GM12878 (cell line): Measurements from ENCODE around the gene SLC7A1. TPM values are rescaled to one million over a fixed set of nuclear protein-coding genes. Genes with fewer than 3 reads are reported as not detected.

Experiments
- ATAC-seq: fragments of 200-7000 bp; cut with Tn5 transposase; 3 replicates; pipeline ENCODE4 v1.9.1; 2020; ENCODE audit warnings: mild to moderate bottlenecking, moderate library complexity
- BruUV-seq: library from RNA; stranded (reverse); fragments of 400-500 nt; replicated peaks from 2 replicates; lab custom pipeline; 2021; lab: Mats Ljungman, UMichigan
- CTCF ChIA-PET: fragments of 300-600 bp; sonication (Branson Sonifier 250); formaldehyde crosslinking; extraction: SDS; loops from one replicate; lab custom pipeline; 2021; ENCODE audit warnings: inconsistent platforms; lab: Yijun Ruan, JAX
- POLR2A ChIA-PET: fragments of 350-600 bp; formaldehyde crosslinking; extraction: SDS; loops from one replicate; lab custom pipeline; 2021; ENCODE audit warnings: inconsistent platforms; lab: Charles Lee
- RAD21 ChIA-PET: fragments of 300-600 bp; sonication (Branson Sonifier 250); formaldehyde crosslinking; loops from one replicate; lab custom pipeline; 2023; ENCODE audit warnings: antibody characterized with exemption; ENCODE audit not compliant: unreplicated experiment; lab: Charles Lee
- SMC1A ChIA-PET: fragments of 300-600 bp; sonication (Branson Sonifier 250); formaldehyde crosslinking; loops from one replicate; lab custom pipeline; 2023; ENCODE audit not compliant: unreplicated experiment, uncharacterized antibody; lab: Charles Lee
- DNase-seq: peaks from one replicate; pipeline ENCODE4 v3.0.0-alpha.2; 2011; ENCODE audit warnings: low read depth, low spot score
- FAIRE-seq: peaks from 3 replicates; lab custom pipeline; 2011; peaks lifted over from hg19 to GRCh38; lab: Jason Lieb, UNC
- H2AFZ ChIP-seq: 2 replicates; pipeline ENCODE4 v1.6.0; 2011; ENCODE audit warnings: low read depth, low read length, control low read depth; ENCODE audit not compliant: control insufficient read depth
- H3K27ac ChIP-seq: 2 replicates; pipeline ENCODE4 v1.5.1; 2011; ENCODE audit warnings: control low read depth; ENCODE audit not compliant: control insufficient read depth, insufficient read depth
- H3K27me3 ChIP-seq, 2 experiments: replicated peaks in 1 of 2; 2 replicates each; pipeline versions ENCODE4 v1.6.0 to v1.6.1; 2011; ENCODE audit warnings: low read length in 1 of 2; ENCODE audit not compliant: control insufficient read depth in 2 of 2, insufficient read depth in 2 of 2
- H3K36me3 ChIP-seq, 2 experiments: 2 replicates each; pipeline ENCODE4 v1.5.1; 2011; ENCODE audit warnings: low read length in 1 of 2; ENCODE audit not compliant: control insufficient read depth in 2 of 2, insufficient read depth in 2 of 2
- H3K4me1 ChIP-seq: 2 replicates; pipeline ENCODE4 v1.6.1; 2011; ENCODE audit warnings: mild to moderate bottlenecking, low read length, moderate library complexity, mixed read lengths; ENCODE audit not compliant: control insufficient read depth, insufficient read depth
- H3K4me2 ChIP-seq: 2 replicates; pipeline ENCODE4 v1.6.0; 2011; ENCODE audit warnings: control low read depth; ENCODE audit not compliant: control insufficient read depth, insufficient read depth
- H3K4me3 ChIP-seq: fragments of 200-600 bp; sonication (generic); 2 replicates; pipeline ENCODE4 v1.5.1; 2016
- H3K79me2 ChIP-seq: 2 replicates; pipeline ENCODE4 v1.6.0; 2011; ENCODE audit warnings: low read length; ENCODE audit not compliant: control insufficient read depth, insufficient read depth
- H3K9ac ChIP-seq: 2 replicates; pipeline ENCODE4 v1.8.0; 2011; ENCODE audit warnings: low read length, control low read depth, mixed read lengths; ENCODE audit not compliant: control insufficient read depth, insufficient read depth
- H3K9me3 ChIP-seq: replicated peaks from 3 replicates; pipeline ENCODE4 v1.5.1; 2011; ENCODE audit warnings: mild to moderate bottlenecking, low read length; ENCODE audit not compliant: control insufficient read depth, insufficient read depth
- H4K20me1 ChIP-seq: 2 replicates; pipeline ENCODE4 v1.6.0; 2011; ENCODE audit not compliant: control insufficient read depth, insufficient read depth
- CBX3 ChIP-seq: fragments of 200-600 bp; sonication (generic); IDR thresholded peaks from 2 replicates; pipeline ENCODE4 v1.6.1; 2016; ENCODE audit warnings: low read depth, borderline replicate concordance
- CHD2 ChIP-seq: IDR thresholded peaks from 2 replicates; pipeline ENCODE4 v1.6.1; 2011; ENCODE audit warnings: low read depth, low read length, improper control_type of control experiment, borderline replicate concordance
- EZH2 ChIP-seq: IDR thresholded peaks from 2 replicates; pipeline ENCODE4 v1.6.1; 2012; ENCODE audit warnings: low read depth, mild to moderate bottlenecking, control low read depth, inconsistent platforms, low read length, borderline replicate concordance; ENCODE audit not compliant: control insufficient read depth
- HCFC1 ChIP-seq: fragments of 150-350 bp; IDR thresholded peaks from 2 replicates; pipeline ENCODE4 v1.6.1; 2014; ENCODE audit warnings: low read length
- IKZF2 ChIP-seq, 2 experiments: fragments of 450-650 bp; IDR thresholded peaks; 2 replicates each; pipeline ENCODE4 v1.6.1; 2017; ENCODE audit warnings: mild to moderate bottlenecking in 2 of 2, moderate library complexity in 2 of 2
- PAX8 ChIP-seq: fragments of 450-650 bp; IDR thresholded peaks from 2 replicates; pipeline ENCODE4 v1.6.1; 2017; ENCODE audit warnings: mild to moderate bottlenecking, moderate library complexity
- RCOR1 ChIP-seq: conservative IDR thresholded peaks from 2 replicates; pipeline ENCODE4 v1.6.1; 2012; ENCODE audit warnings: low read depth, low read length, improper control_type of control experiment
- RELA ChIP-seq: fragments of 450-650 bp; IDR thresholded peaks from 2 replicates; pipeline ENCODE4 v1.8.0; 2014; ENCODE audit warnings: borderline replicate concordance; ENCODE audit not compliant: partially characterized antibody
- SREBF2 ChIP-seq: IDR thresholded peaks from 2 replicates; pipeline ENCODE4 v1.6.1; 2012; ENCODE audit warnings: mild to moderate bottlenecking, low read length
- USF1 ChIP-seq: IDR thresholded peaks from 2 replicates; pipeline ENCODE4 v1.6.1; 2011; ENCODE audit warnings: borderline replicate concordance, low read depth, mild to moderate bottlenecking, moderate library complexity, mixed read lengths, low read length; ENCODE audit not compliant: insufficient read depth; ENCODE audit errors: extremely low read length
- ZNF274 ChIP-seq: IDR thresholded peaks from one replicate; pipeline ENCODE4 v1.8.0; 2011; ENCODE audit not compliant: insufficient read length, insufficient read depth
- WGBS: methylation state at CpG from one replicate; pipeline ENCODE4 v1.1.6; 2016; ENCODE audit warnings: low lambda C conversion rate; ENCODE audit not compliant: insufficient replicate concordance, insufficient coverage; ENCODE audit errors: missing lambda C conversion rate; 5-methylcytosine and 5-hydroxymethylcytosine counted together
- in situ Hi-C: fragments of 300-500 bp; cut with MboI; formaldehyde crosslinking; loops from 9 replicates; pipeline ENCODE4 v1.14.3; 2018; ENCODE audit warnings: mixed read lengths
- intact Hi-C: fragments of 100-400 bp; cut with micrococcal nuclease; formaldehyde crosslinking; loops from one replicate; pipeline ENCODE4 v1.14.2; 2022; ENCODE audit not compliant: unreplicated experiment
- polyA plus RNA-seq, 11 experiments: library from polyadenylated mRNA; depleted of rRNA in 4 of 11; unstranded in 6 of 11; stranded (reverse) in 5 of 11; fragments of >200 nt; fragmentation: Nextera tagmentation in 4 of 11; fragmentation: Illumina TruSeq in 1 of 11; extraction: Ambion mirVana in 4 of 11; extraction: Trizol in 1 of 11; gene quantifications; 1 replicate in 1 of 11; 2 replicates in 10 of 11; pipeline versions ENCODE4 v1.2.1 to v1.2.3, GENCODE V29; 2011 to 2016; ENCODE audit warnings: inconsistent platforms in 2 of 11, missing spikeins in 2 of 11, low read depth in 1 of 11
- total RNA-seq, 4 experiments: library from RNA; depleted of rRNA in 3 of 4; stranded (reverse); fragments of >200 nt in 3 of 4; fragmentation: Illumina TruSeq in 1 of 4; extraction: Trizol in 1 of 4; gene quantifications; 2 replicates each; pipeline versions ENCODE4 v1.2.1 to v1.2.3, GENCODE V29; 2013 to 2021
- TF ChIP-seq, protein P1 (sequence below): fragments of 450-650 bp; IDR thresholded peaks from 2 replicates; pipeline ENCODE4 v1.6.1; 2016; ENCODE audit warnings: mild to moderate bottlenecking
- TF ChIP-seq, protein P2 (sequence below): IDR thresholded peaks from 2 replicates; pipeline ENCODE4 v1.6.1; 2012; ENCODE audit warnings: low read depth, low read length, improper control_type of control experiment
- TF ChIP-seq, protein P3 (sequence below): fragments of 450-650 bp; IDR thresholded peaks from 2 replicates; pipeline ENCODE4 v1.6.1; 2018; ENCODE audit warnings: mild to moderate bottlenecking, low read depth, moderate library complexity; ENCODE audit not compliant: partially characterized antibody

SLC7A1 gene
- total and polyA plus RNA-seq, 10 of the 15 experiments (the other 5 are each of a cell fraction or from before 2014, with no cell fraction given), result 6.4 to 91.7 (median 23.4) TPM

- in situ Hi-C loops (no loop called here), intact Hi-C loops (no loop called here)
- H4K20me1 ChIP-seq, result 0 out of 2 replicates have a peak, but pooled peaks cover 4% of the 10 kb centered on the region
- H3K9me3 ChIP-seq, result no peaks in the 10 kb centered on the region
- POLR2A ChIA-PET, result interaction anchor here (0.6 kb wide), 1 partner anchor 417 kb away, joined by 3 read pairs; no protein-coding TSS in a partner anchor
- ATAC-seq, result no peak
- H3K36me3 ChIP-seq, result peaks cover 11 to 17% of the 10 kb centered on the region in 2 experiments
- H3K4me2 ChIP-seq, result no peak overlapping the region
- 95% methylated on average over 24 of the region's 24 CpGs for WGBS
- no TSS peak for BruUV-seq
- RAD21 ChIA-PET, result no interaction called here
- DNase-seq, result no peak
- H3K79me2 ChIP-seq, result peaks cover 3% of the 10 kb centered on the region
- no peak for FAIRE-seq
- SMC1A ChIA-PET, result no interaction called here
- CTCF ChIA-PET, result no interaction called here
- no peaks in the 10 kb centered on the region for H3K4me1 ChIP-seq
- no peak overlapping the region for H3K9ac ChIP-seq
- no peak overlapping the region for H2AFZ ChIP-seq
- no peak overlapping the region for H3K4me3 ChIP-seq
- no peak for TF ChIP-seq IKZF2 (IDR thresholded peaks at IDR 0.05)
- TF ChIP-seq, protein P1, sequence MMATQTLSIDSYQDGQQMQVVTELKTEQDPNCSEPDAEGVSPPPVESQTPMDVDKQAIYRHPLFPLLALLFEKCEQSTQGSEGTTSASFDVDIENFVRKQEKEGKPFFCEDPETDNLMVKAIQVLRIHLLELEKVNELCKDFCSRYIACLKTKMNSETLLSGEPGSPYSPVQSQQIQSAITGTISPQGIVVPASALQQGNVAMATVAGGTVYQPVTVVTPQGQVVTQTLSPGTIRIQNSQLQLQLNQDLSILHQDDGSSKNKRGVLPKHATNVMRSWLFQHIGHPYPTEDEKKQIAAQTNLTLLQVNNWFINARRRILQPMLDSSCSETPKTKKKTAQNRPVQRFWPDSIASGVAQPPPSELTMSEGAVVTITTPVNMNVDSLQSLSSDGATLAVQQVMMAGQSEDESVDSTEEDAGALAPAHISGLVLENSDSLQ, result no peak
- TF ChIP-seq PAX8, result no peak
- TF ChIP-seq CHD2, result no peak
- TF ChIP-seq EZH2, result no peak
- no peak for TF ChIP-seq USF1
- TF ChIP-seq, protein P2, sequence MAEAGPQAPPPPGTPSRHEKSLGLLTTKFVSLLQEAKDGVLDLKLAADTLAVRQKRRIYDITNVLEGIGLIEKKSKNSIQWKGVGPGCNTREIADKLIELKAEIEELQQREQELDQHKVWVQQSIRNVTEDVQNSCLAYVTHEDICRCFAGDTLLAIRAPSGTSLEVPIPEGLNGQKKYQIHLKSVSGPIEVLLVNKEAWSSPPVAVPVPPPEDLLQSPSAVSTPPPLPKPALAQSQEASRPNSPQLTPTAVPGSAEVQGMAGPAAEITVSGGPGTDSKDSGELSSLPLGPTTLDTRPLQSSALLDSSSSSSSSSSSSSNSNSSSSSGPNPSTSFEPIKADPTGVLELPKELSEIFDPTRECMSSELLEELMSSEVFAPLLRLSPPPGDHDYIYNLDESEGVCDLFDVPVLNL, result no peak
- TF ChIP-seq SREBF2, result no peak
- no peak for TF ChIP-seq ZNF274
- no peak for TF ChIP-seq HCFC1
- TF ChIP-seq RCOR1, result no peak
- TF ChIP-seq, protein P3, sequence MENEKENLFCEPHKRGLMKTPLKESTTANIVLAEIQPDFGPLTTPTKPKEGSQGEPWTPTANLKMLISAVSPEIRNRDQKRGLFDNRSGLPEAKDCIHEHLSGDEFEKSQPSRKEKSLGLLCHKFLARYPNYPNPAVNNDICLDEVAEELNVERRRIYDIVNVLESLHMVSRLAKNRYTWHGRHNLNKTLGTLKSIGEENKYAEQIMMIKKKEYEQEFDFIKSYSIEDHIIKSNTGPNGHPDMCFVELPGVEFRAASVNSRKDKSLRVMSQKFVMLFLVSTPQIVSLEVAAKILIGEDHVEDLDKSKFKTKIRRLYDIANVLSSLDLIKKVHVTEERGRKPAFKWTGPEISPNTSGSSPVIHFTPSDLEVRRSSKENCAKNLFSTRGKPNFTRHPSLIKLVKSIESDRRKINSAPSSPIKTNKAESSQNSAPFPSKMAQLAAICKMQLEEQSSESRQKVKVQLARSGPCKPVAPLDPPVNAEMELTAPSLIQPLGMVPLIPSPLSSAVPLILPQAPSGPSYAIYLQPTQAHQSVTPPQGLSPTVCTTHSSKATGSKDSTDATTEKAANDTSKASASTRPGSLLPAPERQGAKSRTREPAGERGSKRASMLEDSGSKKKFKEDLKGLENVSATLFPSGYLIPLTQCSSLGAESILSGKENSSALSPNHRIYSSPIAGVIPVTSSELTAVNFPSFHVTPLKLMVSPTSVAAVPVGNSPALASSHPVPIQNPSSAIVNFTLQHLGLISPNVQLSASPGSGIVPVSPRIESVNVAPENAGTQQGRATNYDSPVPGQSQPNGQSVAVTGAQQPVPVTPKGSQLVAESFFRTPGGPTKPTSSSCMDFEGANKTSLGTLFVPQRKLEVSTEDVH, result no peak
- no peak for TF ChIP-seq RELA
- TF ChIP-seq CBX3, result no peak
- H3K27ac ChIP-seq, result no peak overlapping the region
- H3K27me3 ChIP-seq, result no peaks in the 10 kb centered on the region
Measured at GRCh38 chr13:29535663-29536655, 59.5 kb downstream of the SLC7A1 start.
